DOHH2 (cell line): ENCODE measurements around the gene SLC24A5.

Source experiments
- EZH2phosphoT487 ChIP-seq: fragments of 200-600 bp; sonication (generic); IDR thresholded peaks from 2 replicates; pipeline ENCODE4 v1.6.1; 2017; ENCODE audit warnings: borderline replicate concordance, mild to moderate bottlenecking, antibody characterized with exemption, low read length, moderate library complexity, mixed read lengths
- TF ChIP-seq, protein P1 (sequence below): fragments of 200-600 bp; sonication (generic); IDR thresholded peaks from one replicate; pipeline ENCODE4 v1.5.1; 2014; ENCODE audit warnings: antibody characterized with exemption, mild to moderate bottlenecking, low read depth, low read length; ENCODE audit not compliant: poor library complexity, severe bottlenecking

DNA sequence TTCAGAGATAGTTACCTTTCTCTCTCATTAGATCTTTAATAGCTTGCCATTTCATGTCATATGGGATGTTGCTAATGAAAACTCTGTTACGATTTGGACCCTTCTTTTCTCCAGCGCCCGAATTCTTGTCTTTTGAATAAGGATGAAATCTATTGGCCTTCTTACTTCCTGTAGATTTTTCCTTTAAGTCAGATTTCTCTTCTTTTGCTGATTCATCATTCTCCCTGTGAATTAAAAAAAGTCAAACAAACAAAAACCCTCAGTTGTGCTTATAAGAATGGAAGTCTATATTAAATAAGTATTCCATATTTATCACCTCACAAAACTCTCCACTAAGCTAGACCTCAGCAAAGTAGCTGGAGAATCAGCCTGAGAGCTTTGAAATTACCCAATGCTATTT, 47.8 kb downstream of the SLC24A5 start:
- TF ChIP-seq, protein P1, sequence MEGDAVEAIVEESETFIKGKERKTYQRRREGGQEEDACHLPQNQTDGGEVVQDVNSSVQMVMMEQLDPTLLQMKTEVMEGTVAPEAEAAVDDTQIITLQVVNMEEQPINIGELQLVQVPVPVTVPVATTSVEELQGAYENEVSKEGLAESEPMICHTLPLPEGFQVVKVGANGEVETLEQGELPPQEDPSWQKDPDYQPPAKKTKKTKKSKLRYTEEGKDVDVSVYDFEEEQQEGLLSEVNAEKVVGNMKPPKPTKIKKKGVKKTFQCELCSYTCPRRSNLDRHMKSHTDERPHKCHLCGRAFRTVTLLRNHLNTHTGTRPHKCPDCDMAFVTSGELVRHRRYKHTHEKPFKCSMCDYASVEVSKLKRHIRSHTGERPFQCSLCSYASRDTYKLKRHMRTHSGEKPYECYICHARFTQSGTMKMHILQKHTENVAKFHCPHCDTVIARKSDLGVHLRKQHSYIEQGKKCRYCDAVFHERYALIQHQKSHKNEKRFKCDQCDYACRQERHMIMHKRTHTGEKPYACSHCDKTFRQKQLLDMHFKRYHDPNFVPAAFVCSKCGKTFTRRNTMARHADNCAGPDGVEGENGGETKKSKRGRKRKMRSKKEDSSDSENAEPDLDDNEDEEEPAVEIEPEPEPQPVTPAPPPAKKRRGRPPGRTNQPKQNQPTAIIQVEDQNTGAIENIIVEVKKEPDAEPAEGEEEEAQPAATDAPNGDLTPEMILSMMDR, result no peak
- TF ChIP-seq EZH2phosphoT487, result no peak
